Naive thymus-derived CD4-positive, alpha-beta T cell (primary cell): ENCODE measurements around the gene VPS51. TPM values are rescaled to one million over a fixed set of nuclear protein-coding genes. Genes with fewer than 3 reads are reported as not detected.
A peak's percentile ranks its signal among the peaks of the same experiment; 100 is the strongest.

Source experiments
- ATAC-seq: fragments of 150-1000 bp; cut with Tn5 transposase; 2 replicates; pipeline ENCODE4 v1.10.0; 2021; ENCODE audit warnings: mild to moderate bottlenecking, moderate library complexity
- CTCF ChIA-PET: fragments of 350-600 bp; sonication (Branson Sonifier 250); formaldehyde crosslinking; loops from one replicate; lab custom pipeline; 2021; ENCODE audit warnings: antibody characterized with exemption; lab: Charles Lee
- POLR2A ChIA-PET: fragments of 350-600 bp; sonication (Branson Sonifier 250); formaldehyde crosslinking; loops from one replicate; lab custom pipeline; 2021; ENCODE audit warnings: antibody characterized with exemption, inconsistent platforms; lab: Charles Lee
- DNase-seq, 9 donors: peaks; one replicate each; pipeline versions ENCODE4 v3.0.0 to v3.0.0-alpha.2; 2020 to 2022; ENCODE audit warnings: mixed read lengths in 1 of 9
- H3K27ac ChIP-seq: one replicate; pipeline ENCODE4 v1.7.0; 2013; ENCODE audit warnings: mild to moderate bottlenecking, low read depth, low read length, moderate library complexity
- H3K27me3 ChIP-seq, 2 donors: one replicate each; pipeline ENCODE4 v1.7.0; 2013; ENCODE audit warnings: low read length in 2 of 2, mild to moderate bottlenecking in 2 of 2, moderate library complexity in 2 of 2; ENCODE audit not compliant: control insufficient read depth in 2 of 2, insufficient read depth in 2 of 2
- H3K36me3 ChIP-seq, 3 experiments: 1 replicate in 2 of 3; 2 replicates in 1 of 3; pipeline ENCODE4 v1.7.0; 2013; ENCODE audit warnings: low read length in 3 of 3, mild to moderate bottlenecking in 3 of 3, moderate library complexity in 1 of 3; ENCODE audit not compliant: insufficient read depth in 3 of 3, control insufficient read depth in 2 of 3
- H3K4me1 ChIP-seq, 2 donors: one replicate each; pipeline ENCODE4 v1.7.0; 2013; ENCODE audit warnings: low read length in 2 of 2, mild to moderate bottlenecking in 2 of 2, moderate library complexity in 1 of 2; ENCODE audit not compliant: control insufficient read depth in 2 of 2, insufficient read depth in 2 of 2
- H3K4me3 ChIP-seq: 2 replicates; pipeline ENCODE4 v1.7.0; 2013; ENCODE audit warnings: mild to moderate bottlenecking, low read length
- H3K9me3 ChIP-seq, 3 experiments: 1 replicate in 2 of 3; 2 replicates in 1 of 3; pipeline ENCODE4 v1.7.0; 2013; ENCODE audit warnings: low read length in 3 of 3; ENCODE audit not compliant: control insufficient read depth in 2 of 3
- H3K27ac Mint-ChIP-seq, 9 donors: one replicate each; pipeline ENCODE4 v1.8.0; 2020 to 2022; ENCODE audit warnings: mixed read lengths in 9 of 9, mild to moderate bottlenecking in 8 of 9, moderate library complexity in 5 of 9, inconsistent platforms in 2 of 9
- H3K27me3 Mint-ChIP-seq, 5 donors: one replicate each; pipeline ENCODE4 v1.8.0; 2021 to 2022; ENCODE audit warnings: mixed read lengths in 5 of 5, mild to moderate bottlenecking in 1 of 5
- H3K36me3 Mint-ChIP-seq, 5 donors: one replicate each; pipeline ENCODE4 v1.8.0; 2020 to 2022; ENCODE audit warnings: mixed read lengths in 5 of 5, mild to moderate bottlenecking in 3 of 5, inconsistent platforms in 1 of 5
- H3K4me1 Mint-ChIP-seq, 7 donors: one replicate each; pipeline ENCODE4 v1.8.0; 2020 to 2022; ENCODE audit warnings: mixed read lengths in 7 of 7, mild to moderate bottlenecking in 3 of 7, inconsistent platforms in 1 of 7
- H3K4me3 Mint-ChIP-seq, 10 donors: one replicate each; pipeline ENCODE4 v1.8.0; 2020 to 2022; ENCODE audit warnings: mild to moderate bottlenecking in 10 of 10, mixed read lengths in 10 of 10, moderate library complexity in 6 of 10, inconsistent platforms in 2 of 10
- H3K9me3 Mint-ChIP-seq, 11 donors: one replicate each; pipeline ENCODE4 v1.8.0; 2020 to 2022; ENCODE audit warnings: mixed read lengths in 11 of 11, mild to moderate bottlenecking in 4 of 11, inconsistent platforms in 1 of 11, moderate library complexity in 1 of 11
- intact Hi-C, 2 donors: fragments of 100-400 bp; cut with micrococcal nuclease; formaldehyde crosslinking; loops; one replicate each; pipeline ENCODE4 v1.15.1; 2023
- polyA plus RNA-seq, 2 donors: library from polyadenylated mRNA; unstranded; fragments of 300-500 nt; fragmentation: Illumina TruSeq; gene quantifications; one replicate each; pipeline ENCODE4 v1.2.3, GENCODE V29; 2021
- total RNA-seq, 6 experiments: library from RNA in 5 of 6; stranded (reverse) in 5 of 6; gene quantifications; 1 replicate in 5 of 6; 2 replicates in 1 of 6; pipeline ENCODE4 v1.2.3 and lab custom pipeline; 2021 to 2026

VPS51 gene
- total and polyA plus RNA-seq, 7 experiments from 2014 or later = 106 to 269 (median 196) TPM

DNA sequence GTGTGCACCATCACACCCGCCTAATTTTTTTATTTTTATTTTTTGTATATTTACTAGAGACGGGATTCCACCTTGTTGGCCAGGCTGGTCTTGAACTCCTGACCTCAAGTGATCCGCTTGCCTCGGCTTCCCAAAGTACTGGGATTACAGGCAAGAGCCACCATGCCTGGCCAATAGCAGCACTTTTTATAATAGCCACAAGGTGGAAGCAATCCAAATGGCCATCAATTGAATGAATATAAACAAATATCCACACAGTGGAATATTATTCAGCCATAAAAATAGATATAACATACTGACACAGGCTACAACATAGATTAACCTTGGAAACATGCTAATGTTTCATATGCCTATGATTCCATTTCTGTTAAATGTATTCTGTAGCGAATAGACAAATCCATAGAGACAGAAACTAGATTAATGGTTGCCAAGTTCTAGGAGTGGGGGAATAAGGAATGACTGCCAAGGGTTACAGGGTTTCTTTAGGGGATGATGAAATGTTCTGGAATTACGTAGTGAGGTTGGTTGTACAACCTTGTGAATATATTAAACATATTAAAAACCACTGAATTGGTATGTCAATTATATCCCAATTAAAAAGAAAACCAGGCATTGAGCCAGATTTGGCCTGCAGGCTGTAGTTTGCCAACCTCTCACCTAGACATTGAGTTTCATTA is 4.8 kb downstream of the VPS51 start:
- no peaks in the 10 kb centered on the region for H3K27me3 ChIP-seq
- H3K36me3 ChIP-seq = peaks cover 0 to 29% (median 5%) of the 10 kb centered on the region in 3 experiments
- peaks cover 6 to 12% of the 10 kb centered on the region in 2 donors for H3K4me1 ChIP-seq
- no peaks in the 10 kb centered on the region for H3K9me3 ChIP-seq
- H3K4me3 ChIP-seq = no peak overlapping the region
- CTCF ChIA-PET = interaction anchor here (0.5 to 3.4 kb wide), 4 partner anchors 9 to 229 kb away, joined by 3 to 20 read pairs (median 4); no protein-coding TSS in a partner anchor
- H3K27ac ChIP-seq = no peak overlapping the region
- Mint-ChIP-seq H3K27ac (no peak overlapping the region), H3K4me3 (no peak overlapping the region), H3K27me3 (no peaks in the 10 kb centered on the region), H3K9me3 (no peaks in the 10 kb centered on the region), H3K36me3 (peaks cover 0 to 14% (median 0%) of the 10 kb centered on the region in 5 donors), H3K4me1 (peaks cover 13 to 39% (median 27%) of the 10 kb centered on the region in 7 donors)
- no peak for DNase-seq
- ATAC-seq = no peak
- POLR2A ChIA-PET = interaction anchor here (1.1 to 7.3 kb wide), 4 partner anchors 10 to 21 kb away, joined by 3 to 75 read pairs (median 40); partner anchors contain the start of genes FAU, MRPL49, TM7SF2 and ZNHIT2
- intact Hi-C loops = no loop called here

GRCh38 chr11:65102142-65103095 is 6.4 kb downstream of the VPS51 start:
- POLR2A ChIA-PET = interaction anchor here (0.5 to 1.6 kb wide), 3 partner anchors 12 to 327 kb away, joined by 3 to 7 read pairs (median 3); no protein-coding TSS in a partner anchor
- H3K9me3 Mint-ChIP-seq = no peaks in the 10 kb centered on the region
- CTCF ChIA-PET = interaction anchor here (0.7 kb wide), 1 partner anchor 15 kb away, joined by 3 read pairs; the partner anchor contains the start of gene ZNHIT2

GRCh38 chr11:65103476-65103875 is 7.5 kb downstream of the VPS51 start:
- Mint-ChIP-seq H3K36me3 (peaks cover 0 to 18% (median 9%) of the 10 kb centered on the region in 5 donors), H3K9me3 (no peaks in the 10 kb centered on the region), H3K4me3 (no peak overlapping the region), H3K27me3 (no peaks in the 10 kb centered on the region), H3K27ac (peak overlapping the region in 2 of 9 donors; percentile 38 to 54), H3K4me1 (peaks cover 12 to 32% (median 19%) of the 10 kb centered on the region in 7 donors)
- ATAC-seq (no peak), DNase-seq (no peak)
- POLR2A ChIA-PET = interaction anchor here (0.6 to 1.6 kb wide), 7 partner anchors 11 to 354 kb away, joined by 3 to 7 read pairs (median 3); no protein-coding TSS in a partner anchor
- CTCF ChIA-PET = interaction anchor here (0.8 to 1.3 kb wide), 3 partner anchors 14 to 91 kb away, joined by 3 to 5 read pairs (median 3); partner anchors contain the start of gene ZNHIT2
- no peaks in the 10 kb centered on the region for H3K4me1 ChIP-seq
- H3K4me3 ChIP-seq = no peak overlapping the region
- H3K27me3 ChIP-seq = no peaks in the 10 kb centered on the region
- intact Hi-C loops = no loop called here
- no peak overlapping the region for H3K27ac ChIP-seq
- peaks cover 0 to 43% (median 6%) of the 10 kb centered on the region in 3 experiments for H3K36me3 ChIP-seq
- no peaks in the 10 kb centered on the region for H3K9me3 ChIP-seq

More at GRCh38 chr11:65102142-65103095, 6.4 kb downstream of the VPS51 start:
- Histone ChIP-seq H3K27me3 (no peaks in the 10 kb centered on the region), H3K4me3 (no peak overlapping the region), H3K9me3 (no peaks in the 10 kb centered on the region), H3K27ac (no peak overlapping the region), H3K4me1 (peaks cover 0 to 4% of the 10 kb centered on the region in 2 donors), H3K36me3 (peaks cover 0 to 40% (median 7%) of the 10 kb centered on the region in 3 experiments)
- intact Hi-C loops = no loop called here
- no peak for ATAC-seq
- H3K4me1 Mint-ChIP-seq = peaks cover 15 to 37% (median 23%) of the 10 kb centered on the region in 7 donors
- no peak overlapping the region for H3K4me3 Mint-ChIP-seq
- no peak for DNase-seq
- peak overlapping the region in 2 of 9 donors; percentile 22 to 52 for H3K27ac Mint-ChIP-seq
- peaks cover 0 to 22% (median 9%) of the 10 kb centered on the region in 5 donors for H3K36me3 Mint-ChIP-seq
- H3K27me3 Mint-ChIP-seq = no peaks in the 10 kb centered on the region

DNA sequence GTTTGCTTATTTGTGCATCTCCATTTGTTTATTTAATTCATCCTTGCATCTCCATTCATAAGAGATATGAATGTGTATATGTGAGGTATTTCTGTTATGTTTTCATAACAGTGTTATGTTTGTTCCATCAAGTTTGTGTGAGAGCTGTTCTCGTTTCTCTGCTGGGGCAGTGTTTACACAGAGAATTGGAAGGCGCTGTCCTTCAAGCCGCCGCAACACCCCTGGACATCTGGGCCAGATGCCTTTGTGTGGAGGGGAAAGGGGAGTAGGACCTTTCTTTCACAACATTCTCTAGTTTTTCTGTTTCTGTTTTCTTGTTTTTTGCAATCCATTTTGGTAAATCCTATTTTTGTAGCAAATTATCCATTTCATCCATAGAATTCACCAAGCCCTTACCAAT is 8.6 kb downstream of the VPS51 start:
- Histone ChIP-seq H3K4me1 (no peaks in the 10 kb centered on the region), H3K4me3 (no peak overlapping the region), H3K9me3 (no peaks in the 10 kb centered on the region), H3K36me3 (peaks cover 0 to 55% (median 4%) of the 10 kb centered on the region in 3 experiments), H3K27ac (no peak overlapping the region), H3K27me3 (no peaks in the 10 kb centered on the region)
- Mint-ChIP-seq H3K27me3 (no peaks in the 10 kb centered on the region), H3K9me3 (no peaks in the 10 kb centered on the region), H3K4me3 (no peak overlapping the region), H3K4me1 (peaks cover 8 to 26% (median 12%) of the 10 kb centered on the region in 7 donors), H3K27ac (peak overlapping the region in 1 of 9 donors; percentile 49), H3K36me3 (peaks cover 0 to 22% (median 8%) of the 10 kb centered on the region in 5 donors)
- no peak for ATAC-seq
- DNase-seq = no peak
- ChIA-PET POLR2A (interaction anchor here (0.7 to 1.5 kb wide), 4 partner anchors 31 to 1734 kb away, joined by 3 read pairs; no protein-coding TSS in a partner anchor), CTCF (interaction anchor here (1.3 kb wide), 1 partner anchor 13 kb away, joined by 5 read pairs; the partner anchor contains the start of gene ZNHIT2)
- intact Hi-C loops = no loop called here

DNA sequence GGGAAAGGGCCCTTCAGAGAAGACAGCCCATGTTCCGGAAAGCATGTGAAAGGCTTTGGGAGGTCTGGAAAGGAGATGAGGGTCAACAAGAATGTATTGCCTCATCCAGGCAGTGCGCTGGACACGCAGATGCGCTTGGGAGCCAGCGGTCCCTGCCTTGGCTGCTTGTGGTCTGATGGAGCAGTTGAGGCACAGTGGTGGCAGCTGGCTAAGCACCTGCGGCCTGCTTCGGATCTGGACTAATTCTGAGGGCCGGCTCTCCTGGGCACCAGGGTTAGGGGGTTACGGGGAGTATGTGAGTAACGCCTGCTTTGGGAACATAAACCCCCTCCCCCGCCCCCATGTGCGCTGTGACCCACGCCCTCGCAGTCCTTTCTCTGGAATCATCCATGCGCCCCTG is 11.1 kb downstream of the VPS51 start:
- Histone ChIP-seq H3K9me3 (no peaks in the 10 kb centered on the region), H3K27me3 (no peaks in the 10 kb centered on the region), H3K4me1 (peaks cover 13% of the 10 kb centered on the region in 2 donors), H3K36me3 (peaks cover 0 to 53% (median 4%) of the 10 kb centered on the region in 3 experiments), H3K27ac (no peak overlapping the region), H3K4me3 (no peak overlapping the region)
- ChIA-PET CTCF (no interaction called here), POLR2A (interaction anchor here (1.0 to 7.5 kb wide), 2 partner anchors 15 to 84 kb away, joined by 3 to 98 read pairs; partner anchors contain the start of genes FAU and MRPL49)
- DNase-seq (no peak), ATAC-seq (no peak)
- intact Hi-C loops = no loop called here
- Mint-ChIP-seq H3K4me3 (no peak overlapping the region), H3K9me3 (no peaks in the 10 kb centered on the region), H3K27ac (peak overlapping the region in 1 of 9 donors; percentile 52), H3K27me3 (no peaks in the 10 kb centered on the region), H3K4me1 (peaks cover 26 to 35% (median 33%) of the 10 kb centered on the region in 7 donors), H3K36me3 (peaks cover 0 to 18% (median 9%) of the 10 kb centered on the region in 5 donors)
